Nephron (organoid): ENCODE measurements around the gene GCK.

ENCODE experiments used
- H3K27ac Mint-ChIP-seq, 3 experiments: 2 replicates each; pipeline ENCODE4 v1.8.0; 2020; ENCODE audit warnings: mixed read lengths in 3 of 3, mild to moderate bottlenecking in 2 of 3, moderate library complexity in 1 of 3
- H3K27me3 Mint-ChIP-seq: 2 replicates; pipeline ENCODE4 v1.8.0; 2021; ENCODE audit warnings: low read depth, mild to moderate bottlenecking, moderate library complexity, mixed read lengths
- H3K36me3 Mint-ChIP-seq: 2 replicates; pipeline ENCODE4 v1.8.0; 2020; ENCODE audit warnings: low read depth, mixed read lengths
- H3K4me1 Mint-ChIP-seq: 2 replicates; pipeline ENCODE4 v1.8.0; 2020; ENCODE audit warnings: mixed read lengths
- H3K4me3 Mint-ChIP-seq, 3 experiments: 2 replicates each; pipeline ENCODE4 v1.8.0; 2020; ENCODE audit warnings: mild to moderate bottlenecking in 3 of 3, mixed read lengths in 3 of 3, moderate library complexity in 2 of 3
- H3K9me3 Mint-ChIP-seq: 2 replicates; pipeline ENCODE4 v1.8.0; 2020; ENCODE audit warnings: mixed read lengths
- TF ChIP-seq, protein P1 (sequence below), 3 experiments: fragments of 200-600 bp; sonication (generic); IDR thresholded peaks; one replicate each; pipeline ENCODE4 v1.5.0; 2021; ENCODE audit warnings: antibody characterized with exemption in 3 of 3; ENCODE audit not compliant: unreplicated experiment in 3 of 3

Gene GCK

DNA sequence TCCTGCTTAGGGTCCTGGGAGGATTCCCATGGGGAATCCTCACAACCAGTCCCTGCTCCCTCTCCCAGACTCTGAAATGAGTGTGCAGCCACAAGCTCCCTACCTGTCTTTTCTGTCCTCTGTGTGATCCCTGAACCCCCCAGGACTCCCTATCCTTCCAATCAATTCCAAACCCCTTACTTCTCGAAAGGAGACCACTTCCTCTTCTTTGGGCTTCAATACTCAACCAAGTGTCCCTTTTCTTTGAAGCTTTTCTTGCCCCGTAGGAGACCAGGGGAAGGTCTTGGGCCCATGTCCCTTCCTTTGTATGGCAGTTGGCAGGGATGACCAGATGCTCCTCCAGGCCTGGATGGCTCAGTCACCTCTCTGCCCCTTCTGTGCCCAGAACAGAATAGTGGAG is 83.4 kb downstream of the GCK start:
- Mint-ChIP-seq H3K36me3 (no peaks in the 10 kb centered on the region), H3K9me3 (no peaks in the 10 kb centered on the region), H3K4me3 (peak overlapping the region; percentile 83 to 89 (median 85)), H3K4me1 (peaks cover 28% of the 10 kb centered on the region), H3K27ac (peak overlapping the region; percentile 20 to 86 (median 68)), H3K27me3 (peaks cover 5% of the 10 kb centered on the region)
- TF ChIP-seq, protein P1, sequence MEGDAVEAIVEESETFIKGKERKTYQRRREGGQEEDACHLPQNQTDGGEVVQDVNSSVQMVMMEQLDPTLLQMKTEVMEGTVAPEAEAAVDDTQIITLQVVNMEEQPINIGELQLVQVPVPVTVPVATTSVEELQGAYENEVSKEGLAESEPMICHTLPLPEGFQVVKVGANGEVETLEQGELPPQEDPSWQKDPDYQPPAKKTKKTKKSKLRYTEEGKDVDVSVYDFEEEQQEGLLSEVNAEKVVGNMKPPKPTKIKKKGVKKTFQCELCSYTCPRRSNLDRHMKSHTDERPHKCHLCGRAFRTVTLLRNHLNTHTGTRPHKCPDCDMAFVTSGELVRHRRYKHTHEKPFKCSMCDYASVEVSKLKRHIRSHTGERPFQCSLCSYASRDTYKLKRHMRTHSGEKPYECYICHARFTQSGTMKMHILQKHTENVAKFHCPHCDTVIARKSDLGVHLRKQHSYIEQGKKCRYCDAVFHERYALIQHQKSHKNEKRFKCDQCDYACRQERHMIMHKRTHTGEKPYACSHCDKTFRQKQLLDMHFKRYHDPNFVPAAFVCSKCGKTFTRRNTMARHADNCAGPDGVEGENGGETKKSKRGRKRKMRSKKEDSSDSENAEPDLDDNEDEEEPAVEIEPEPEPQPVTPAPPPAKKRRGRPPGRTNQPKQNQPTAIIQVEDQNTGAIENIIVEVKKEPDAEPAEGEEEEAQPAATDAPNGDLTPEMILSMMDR (IDR thresholded peaks at IDR 0.05; ENCODE audit: unreplicated experiment in 3 of 3) = no peak

DNA sequence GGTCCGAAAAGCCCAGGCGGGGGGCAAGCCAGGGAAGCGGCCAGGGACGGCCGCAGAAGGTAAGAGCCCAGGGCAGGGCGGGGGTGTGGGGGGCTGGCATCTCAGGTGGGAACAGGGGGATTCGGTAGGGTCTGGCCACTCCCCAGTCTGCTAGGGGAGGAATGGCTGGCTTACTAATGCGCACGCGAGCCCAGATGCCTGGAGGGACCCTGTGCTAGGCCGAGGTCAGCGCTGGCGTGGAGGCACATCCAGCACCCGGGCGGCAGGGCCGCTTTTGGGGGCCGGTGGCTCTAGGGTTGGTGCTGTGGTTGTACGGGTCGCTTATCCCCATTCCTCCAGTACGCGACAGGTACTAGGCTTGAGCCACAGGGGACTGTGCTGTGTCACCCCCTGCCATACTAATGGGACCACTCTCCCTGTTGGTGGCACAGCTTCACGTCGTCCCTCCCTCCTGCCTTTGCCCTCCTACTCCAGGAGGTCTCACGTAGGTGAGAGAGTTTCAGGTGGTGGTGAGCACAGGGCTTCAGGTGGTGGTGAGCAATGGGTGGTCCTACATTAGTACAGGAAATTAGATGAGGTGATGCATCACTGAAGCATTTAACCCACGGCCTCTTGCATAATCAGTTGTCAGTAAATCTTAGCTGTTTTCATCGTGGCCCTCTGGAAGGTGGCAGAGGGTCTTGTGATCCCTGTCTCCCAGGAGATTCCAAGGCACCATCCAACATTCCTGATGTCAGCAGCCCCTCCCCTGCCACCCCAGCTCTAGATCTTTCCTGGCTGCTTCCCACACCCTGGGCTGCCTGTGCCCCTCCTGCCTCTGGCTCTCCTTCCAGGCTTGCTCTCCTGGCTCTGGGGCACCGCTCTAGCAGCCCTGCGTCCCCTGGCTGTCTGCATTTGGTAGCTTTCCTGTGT is 84.1 kb downstream of the GCK start:
- Mint-ChIP-seq H3K4me3 (peak overlapping the region; percentile 83 to 89 (median 85)), H3K27me3 (peaks cover 5% of the 10 kb centered on the region), H3K4me1 (peaks cover 35% of the 10 kb centered on the region), H3K27ac (peak overlapping the region; percentile 20 to 86 (median 68)), H3K9me3 (no peaks in the 10 kb centered on the region), H3K36me3 (no peaks in the 10 kb centered on the region)
- TF ChIP-seq, protein P1 (IDR thresholded peaks at IDR 0.05; ENCODE audit: unreplicated experiment in 3 of 3) = no peak

DNA sequence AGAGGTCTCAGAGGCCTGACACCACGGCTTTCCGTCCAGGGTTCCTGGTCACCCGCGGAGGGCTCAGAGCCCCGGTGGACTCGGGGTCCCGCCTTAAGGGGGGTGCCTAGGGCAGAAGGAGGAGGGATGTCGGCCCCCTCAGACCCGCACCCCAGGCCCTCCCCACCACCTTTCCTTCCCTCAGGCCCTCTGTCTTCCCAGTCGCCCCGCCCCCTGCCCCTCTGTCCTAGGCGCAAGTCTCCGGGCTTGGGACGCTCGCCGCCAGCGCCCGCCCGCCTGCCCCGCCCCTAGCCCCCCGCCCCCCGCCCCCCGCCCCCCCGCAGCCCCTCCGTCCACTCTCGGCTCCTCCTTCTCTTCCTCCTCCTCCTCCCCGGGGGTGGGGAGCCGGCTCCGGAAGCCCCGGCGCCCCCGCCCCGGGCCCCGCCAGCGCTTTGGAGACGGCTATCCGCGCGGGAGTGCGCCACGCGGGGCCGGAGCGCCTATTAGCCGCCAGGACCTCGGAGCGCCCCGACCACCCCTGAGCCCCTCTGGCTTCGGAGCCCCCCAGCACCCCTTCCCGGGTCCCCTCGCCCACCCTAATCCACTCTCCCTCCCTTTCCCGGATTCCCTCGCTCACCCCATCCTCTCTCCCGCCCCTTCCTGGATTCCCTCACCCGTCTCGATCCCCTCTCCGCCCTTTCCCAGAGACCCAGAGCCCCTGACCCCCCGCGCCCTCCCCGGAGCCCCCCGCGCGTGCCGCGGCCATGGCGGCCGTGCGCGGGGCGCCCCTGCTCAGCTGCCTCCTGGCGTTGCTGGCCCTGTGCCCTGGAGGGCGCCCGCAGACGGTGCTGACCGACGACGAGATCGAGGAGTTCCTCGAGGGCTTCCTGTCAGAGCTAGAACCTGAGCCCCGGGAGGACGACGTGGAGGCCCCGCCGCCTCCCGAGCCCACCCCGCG is 85.0 kb downstream of the GCK start, which contains the start of gene AEBP1:
TSS of gene AEBP1 (plus strand) at position 423 of the 937 bp plus-strand sequence. CDS start at position 744, 321 bp downstream.
- H3K36me3 Mint-ChIP-seq = no peaks in the 10 kb centered on the region
- H3K4me1 Mint-ChIP-seq = peaks cover 42% of the 10 kb centered on the region
- TF ChIP-seq, protein P1 (IDR thresholded peaks at IDR 0.05; ENCODE audit: unreplicated experiment in 3 of 3) = no peak
- no peaks in the 10 kb centered on the region for H3K9me3 Mint-ChIP-seq
- H3K27me3 Mint-ChIP-seq = peaks cover 5% of the 10 kb centered on the region
- H3K4me3 Mint-ChIP-seq = peak within 1 kb of the TSS; percentile 83 to 89 (median 85)
- peak within 1 kb of the TSS; percentile 62 to 86 (median 73) for H3K27ac Mint-ChIP-seq

DNA sequence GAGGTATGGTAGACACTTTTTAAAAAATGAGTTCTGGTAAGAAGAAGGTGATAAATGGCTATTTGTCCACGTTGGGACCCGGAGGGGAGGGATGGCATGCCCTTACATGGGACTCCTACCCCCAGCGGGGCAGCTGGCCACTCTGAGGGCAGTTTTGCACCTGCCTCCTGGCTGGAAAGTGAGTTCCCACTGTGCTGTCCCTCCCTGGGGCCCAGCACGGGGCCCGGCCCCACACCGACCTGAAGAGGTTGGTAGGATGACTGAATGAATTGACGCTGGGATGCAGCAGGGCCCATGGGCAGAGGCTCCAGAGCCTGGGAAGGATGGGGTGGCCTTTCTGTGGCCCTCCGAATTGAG is 85.7 kb downstream of the GCK start:
- peak overlapping the region; percentile 79 to 87 (median 81) for H3K4me3 Mint-ChIP-seq

DNA sequence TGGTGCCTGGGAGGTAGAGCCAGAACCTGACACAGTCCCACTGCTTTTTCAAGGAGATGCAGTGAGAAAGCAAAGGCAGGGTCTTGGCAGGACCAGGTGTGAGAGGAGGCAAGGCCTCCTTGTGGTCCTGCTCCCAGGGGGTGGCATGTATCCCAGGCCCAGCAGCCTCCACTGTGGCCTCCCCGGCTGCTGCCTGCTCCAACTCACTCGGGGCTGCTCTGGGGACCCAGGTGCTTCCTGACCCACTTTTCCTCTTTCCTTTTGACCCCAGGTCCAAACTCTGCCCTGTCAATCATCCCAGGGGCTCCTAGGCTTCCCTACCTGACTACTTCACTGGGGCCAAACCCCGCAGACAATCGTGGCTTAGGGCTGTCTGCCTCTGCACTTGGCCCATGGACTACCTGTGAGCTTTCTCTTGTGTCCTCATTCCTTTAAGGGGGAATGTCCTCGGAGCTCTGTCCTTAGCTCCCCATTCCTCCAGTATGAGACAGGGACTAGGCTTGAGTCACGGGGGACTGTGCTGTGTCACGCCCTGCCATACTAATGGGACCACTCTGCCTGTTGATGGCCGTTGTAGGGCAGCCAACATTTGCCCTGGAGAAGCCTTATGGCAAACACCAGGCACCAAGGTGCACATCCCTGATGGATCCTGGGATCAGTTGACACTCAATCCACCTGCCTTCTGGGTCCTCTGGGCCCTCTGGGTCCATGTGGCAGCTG is 86.2 kb downstream of the GCK start:
- H3K27me3 Mint-ChIP-seq = peaks cover 5% of the 10 kb centered on the region
- no peaks in the 10 kb centered on the region for H3K9me3 Mint-ChIP-seq
- H3K27ac Mint-ChIP-seq = peak overlapping the region; percentile 62 to 82 (median 79)
- peak overlapping the region; percentile 79 to 87 (median 81) for H3K4me3 Mint-ChIP-seq
- H3K36me3 Mint-ChIP-seq = no peaks in the 10 kb centered on the region
- TF ChIP-seq, protein P1 (IDR thresholded peaks at IDR 0.05; ENCODE audit: unreplicated experiment in 3 of 3) = no peak
- H3K4me1 Mint-ChIP-seq = peaks cover 42% of the 10 kb centered on the region

More for the DNA sequence above, 85.7 kb downstream of the GCK start:
- H3K27me3 Mint-ChIP-seq = peaks cover 5% of the 10 kb centered on the region
- H3K36me3 Mint-ChIP-seq = no peaks in the 10 kb centered on the region
- peaks cover 42% of the 10 kb centered on the region for H3K4me1 Mint-ChIP-seq
- peak overlapping the region; percentile 62 to 82 (median 73) for H3K27ac Mint-ChIP-seq
- TF ChIP-seq, protein P1 (IDR thresholded peaks at IDR 0.05; ENCODE audit: unreplicated experiment in 3 of 3) = no peak
- H3K9me3 Mint-ChIP-seq = no peaks in the 10 kb centered on the region
